Stimulated activated CD4-positive, alpha-beta T cell treated with anti-CD3 and anti-CD28 coated beads, Interleukin-12 subunit alpha, Interleukin-12 subunit beta, amount 100 ng/mL, for 4 hours (primary cell): ENCODE measurements around the gene ZFP91.
A peak's percentile ranks its signal among the peaks of the same experiment; 100 is the strongest.

ENCODE experiments used
- DNase-seq: peaks from one replicate; pipeline ENCODE4 v3.0.0-alpha.2; 2020

ZFP91 gene

GRCh38 chr11:58591659-58592058 lies 12.8 kb downstream of the ZFP91 start:
- no peak for DNase-seq

GRCh38 chr11:58592760-58593472 lies 14.1 kb downstream of the ZFP91 start:
- peak; percentile 56 for DNase-seq

GRCh38 chr11:58594826-58595225 lies 16.0 kb downstream of the ZFP91 start:
- DNase-seq, result no peak

GRCh38 chr11:58596621-58597020 lies 17.8 kb downstream of the ZFP91 start:
- no peak for DNase-seq

GRCh38 chr11:58597486-58598144 lies 18.8 kb downstream of the ZFP91 start:
- DNase-seq, result no peak

GRCh38 chr11:58600510-58600909 lies 21.6 kb downstream of the ZFP91 start:
- DNase-seq, result no peak

GRCh38 chr11:58606930-58607714 lies 28.3 kb downstream of the ZFP91 start:
- DNase-seq, result no peak

GRCh38 chr11:58608331-58608730 lies 29.5 kb downstream of the ZFP91 start:
- DNase-seq, result no peak

- no peak for DNase-seq
Measured at GRCh38 chr11:58609723-58610122, 30.9 kb downstream of the ZFP91 start.

GRCh38 chr11:58613228-58613627 lies 34.4 kb downstream of the ZFP91 start:
- DNase-seq, result no peak

- no peak for DNase-seq
Measured at GRCh38 chr11:58615559-58615958, 36.7 kb downstream of the ZFP91 start.

GRCh38 chr11:58616594-58616993 lies 37.7 kb downstream of the ZFP91 start:
- no peak for DNase-seq

- DNase-seq, result no peak
Measured at GRCh38 chr11:58617976-58618557, 39.2 kb downstream of the ZFP91 start.

GRCh38 chr11:58621586-58622262 lies 42.9 kb downstream of the ZFP91 start:
- DNase-seq, result no peak

GRCh38 chr11:58622344-58622743 lies 43.5 kb downstream of the ZFP91 start, which contains the start of gene CNTF:
Gene CNTF, plus strand, starts transcription at chr11:58622665. Its CDS starts 88 bp downstream, at chr11:58622753.
- no peak for DNase-seq

- DNase-seq, result no peak
Measured at GRCh38 chr11:58625086-58625485, 46.2 kb downstream of the ZFP91 start.

GRCh38 chr11:58625826-58626460 lies 47.1 kb downstream of the ZFP91 start:
- DNase-seq, result no peak

- no peak for DNase-seq
Measured at GRCh38 chr11:58626934-58627483, 48.1 kb downstream of the ZFP91 start.

- DNase-seq, result no peak
Measured at GRCh38 chr11:58628446-58628845, 49.6 kb downstream of the ZFP91 start.

GRCh38 chr11:58629857-58630256 lies 51.0 kb downstream of the ZFP91 start:
- DNase-seq, result no peak

- no peak for DNase-seq
Measured at GRCh38 chr11:58631378-58631777, 52.5 kb downstream of the ZFP91 start.

- DNase-seq, result no peak
Measured at GRCh38 chr11:58632510-58632909, 53.6 kb downstream of the ZFP91 start.
